Measurements from ENCODE around the gene GCM1.

GCM1 gene

DNA sequence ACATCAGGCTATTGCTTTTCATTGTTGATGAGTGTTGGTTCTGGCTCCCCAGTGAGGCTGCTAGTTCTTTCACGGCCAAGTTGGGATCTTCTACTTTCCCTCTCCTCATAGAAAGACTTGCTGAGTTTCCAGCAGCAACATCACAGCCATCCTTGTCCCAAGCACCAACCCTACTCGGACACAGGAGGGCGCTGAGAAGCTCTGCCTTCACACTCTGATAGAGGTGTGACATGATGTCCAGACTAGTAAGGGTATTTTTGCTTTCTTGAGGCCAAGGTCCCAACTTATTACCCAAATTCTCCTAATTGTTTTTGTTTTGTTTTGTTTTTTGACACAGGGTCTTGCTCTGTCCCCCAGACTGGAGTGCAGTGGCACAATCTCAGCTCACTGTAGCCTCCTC, 3.0 kb upstream of the GCM1 start:
- no peak for DNase-seq

DNA sequence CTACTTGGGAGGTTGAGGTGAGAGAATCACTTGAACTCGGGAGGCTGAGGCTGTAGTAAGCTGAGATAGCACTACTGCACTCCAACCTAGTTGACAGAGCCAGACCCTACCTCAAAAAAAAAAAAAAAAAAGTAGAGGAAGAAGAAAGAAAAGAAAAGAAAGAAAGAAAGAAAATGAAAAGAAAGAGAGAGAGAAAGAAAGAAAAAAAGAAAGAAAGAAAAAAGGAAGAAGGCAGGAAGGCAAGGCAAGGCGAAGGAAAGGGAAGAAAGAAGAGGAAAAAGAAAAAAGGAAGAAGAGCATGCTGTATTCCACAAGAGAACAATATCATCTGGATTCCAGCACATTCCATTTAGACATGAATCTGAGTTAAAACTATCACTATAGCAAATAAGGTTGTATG, 3.8 kb downstream of the GCM1 start:
- no peak for DNase-seq

DNA sequence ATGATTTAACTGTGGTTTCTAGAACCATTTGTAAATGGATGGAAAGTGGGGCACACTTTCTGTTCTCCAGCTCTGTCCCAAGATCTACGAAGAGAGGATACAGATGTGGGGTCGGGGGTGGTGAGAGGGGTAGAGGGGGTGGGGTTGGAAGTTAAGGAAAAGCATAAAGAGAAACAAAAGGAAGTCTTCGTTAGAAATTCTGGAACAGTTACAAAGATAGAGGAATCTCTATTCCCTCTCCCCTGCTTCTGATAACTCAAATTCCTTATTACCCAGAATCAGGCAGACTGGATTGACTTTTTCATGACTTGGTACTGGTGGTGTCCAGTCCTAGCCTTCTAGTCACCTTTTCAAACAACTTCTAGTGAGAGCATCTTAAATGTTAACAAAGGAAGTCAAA, 4.9 kb downstream of the GCM1 start:
- DNase-seq = no peak

DNA sequence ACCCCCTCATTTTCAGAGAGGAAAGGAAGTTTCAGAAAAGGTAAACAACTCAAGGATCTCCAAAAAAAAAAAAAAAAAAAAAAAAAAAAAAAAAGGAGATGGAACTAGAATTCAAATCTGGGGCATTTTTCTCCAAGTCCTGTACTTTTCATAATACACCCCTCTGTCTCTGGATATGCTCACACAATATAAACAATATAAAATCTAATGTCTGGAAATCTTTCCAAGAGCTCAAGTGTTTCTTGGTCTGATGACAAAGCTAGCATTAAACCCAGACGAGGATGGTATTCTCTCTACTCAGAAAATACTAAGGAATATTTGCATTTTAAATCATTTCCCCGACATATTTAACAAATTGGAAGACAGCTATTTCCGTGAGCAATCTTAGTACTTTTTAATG, 5.8 kb downstream of the GCM1 start:
- no peak for DNase-seq

DNA sequence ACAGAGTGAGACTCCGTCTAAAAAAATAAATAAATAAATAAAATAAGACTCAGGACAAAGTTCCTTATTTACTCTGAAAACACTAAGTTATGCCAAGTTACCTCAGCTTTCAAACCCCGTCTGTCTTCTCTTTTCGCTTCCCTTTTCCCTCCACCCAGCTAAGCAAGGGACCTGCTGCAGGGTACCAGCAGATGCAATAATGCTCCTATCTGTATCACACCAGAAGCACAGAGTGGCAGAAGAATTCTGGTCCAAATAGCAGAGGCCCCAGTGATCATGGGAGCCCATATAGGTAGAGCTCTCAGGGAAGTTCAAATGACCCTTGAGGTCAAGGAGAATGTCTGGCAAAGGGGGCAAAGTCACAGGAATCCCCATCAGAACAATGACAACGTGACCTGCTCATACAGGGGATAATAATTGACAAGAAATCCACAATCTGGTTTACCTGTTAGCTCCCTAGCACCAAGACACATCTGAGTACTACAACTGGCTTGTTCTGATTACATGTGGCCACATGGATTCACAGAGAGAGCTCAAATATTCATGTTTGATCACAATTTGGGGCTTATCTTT, 8.7 kb downstream of the GCM1 start:
- DNase-seq = no peak

DNA sequence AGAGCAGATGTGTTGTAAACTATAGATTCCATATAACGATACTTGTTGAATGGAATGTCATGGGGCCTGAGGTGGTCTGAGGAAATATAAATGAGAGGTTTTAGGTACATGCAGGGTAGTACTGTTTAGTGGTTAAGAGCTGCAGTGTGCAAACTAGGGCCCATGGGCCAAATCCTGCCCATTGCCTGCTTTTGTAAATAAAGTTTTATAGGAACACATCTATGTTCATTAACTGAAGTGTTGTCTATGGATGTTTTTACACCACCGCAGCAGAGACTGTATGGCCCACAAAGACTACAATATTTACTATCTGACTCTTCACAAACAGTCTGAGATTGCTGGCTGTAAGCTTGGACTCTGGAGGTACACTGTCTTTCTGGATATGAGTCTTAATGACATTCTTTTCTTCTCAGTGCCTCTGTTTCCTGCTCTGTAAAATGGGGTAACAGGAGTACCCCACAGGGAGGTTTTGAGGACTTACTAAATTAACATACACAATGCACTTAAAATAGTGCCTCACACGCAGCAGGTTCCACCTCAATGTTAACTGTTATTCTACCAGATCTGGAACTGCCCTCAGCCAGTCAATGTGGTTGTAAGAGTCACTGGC, 12.5 kb downstream of the GCM1 start:
- no peak for DNase-seq

DNA sequence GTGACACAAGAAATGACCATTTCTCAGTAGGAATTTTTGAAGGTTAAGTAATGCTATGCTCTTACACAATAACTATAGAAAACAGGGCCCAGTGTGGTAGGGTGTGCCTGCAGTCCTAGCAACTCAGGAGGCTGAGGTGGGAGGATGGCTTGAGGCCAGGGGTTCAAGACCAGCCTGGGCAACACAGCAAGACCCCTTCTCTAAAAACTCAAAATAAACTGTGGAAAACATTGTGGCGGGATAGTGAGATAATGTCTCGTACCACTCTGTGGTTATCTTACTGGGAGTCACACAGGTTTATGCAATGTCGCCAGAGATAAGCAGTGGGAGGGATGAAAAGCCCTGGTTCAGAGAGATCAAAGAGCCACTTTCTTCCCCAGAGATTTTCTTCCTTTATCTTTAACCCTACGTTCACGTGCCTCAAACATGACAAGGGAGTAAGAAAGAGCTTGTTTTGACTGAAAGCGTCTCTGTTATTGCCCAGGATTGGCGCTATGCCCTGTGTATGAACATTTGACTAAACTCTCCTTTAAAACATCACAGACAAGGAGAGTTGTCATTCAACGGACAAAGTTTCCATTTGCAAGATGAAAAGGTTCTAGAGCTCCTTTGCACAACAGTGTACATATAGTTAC, 13.9 kb downstream of the GCM1 start:
- no peak for DNase-seq

DNA sequence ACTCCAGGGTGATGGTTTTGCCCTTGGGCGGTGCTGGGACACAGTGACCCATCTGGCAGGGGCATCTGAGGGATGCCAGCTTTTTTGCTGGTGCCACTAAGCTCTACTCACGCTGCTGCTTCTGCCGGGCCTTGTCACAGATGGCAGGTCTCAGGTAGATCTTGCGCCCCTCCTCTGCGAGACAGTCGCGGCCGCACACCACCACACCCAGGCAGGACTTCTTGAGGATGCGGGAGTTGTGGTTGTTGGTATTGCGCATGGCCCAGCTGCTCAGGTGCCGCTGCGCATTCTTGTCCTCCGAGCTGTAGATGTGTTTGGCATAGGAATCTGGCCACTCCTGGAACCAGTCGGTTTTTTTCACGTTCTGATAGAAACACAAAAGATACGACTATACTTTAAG, 14.7 kb downstream of the GCM1 start:
- no peak for DNase-seq

DNA sequence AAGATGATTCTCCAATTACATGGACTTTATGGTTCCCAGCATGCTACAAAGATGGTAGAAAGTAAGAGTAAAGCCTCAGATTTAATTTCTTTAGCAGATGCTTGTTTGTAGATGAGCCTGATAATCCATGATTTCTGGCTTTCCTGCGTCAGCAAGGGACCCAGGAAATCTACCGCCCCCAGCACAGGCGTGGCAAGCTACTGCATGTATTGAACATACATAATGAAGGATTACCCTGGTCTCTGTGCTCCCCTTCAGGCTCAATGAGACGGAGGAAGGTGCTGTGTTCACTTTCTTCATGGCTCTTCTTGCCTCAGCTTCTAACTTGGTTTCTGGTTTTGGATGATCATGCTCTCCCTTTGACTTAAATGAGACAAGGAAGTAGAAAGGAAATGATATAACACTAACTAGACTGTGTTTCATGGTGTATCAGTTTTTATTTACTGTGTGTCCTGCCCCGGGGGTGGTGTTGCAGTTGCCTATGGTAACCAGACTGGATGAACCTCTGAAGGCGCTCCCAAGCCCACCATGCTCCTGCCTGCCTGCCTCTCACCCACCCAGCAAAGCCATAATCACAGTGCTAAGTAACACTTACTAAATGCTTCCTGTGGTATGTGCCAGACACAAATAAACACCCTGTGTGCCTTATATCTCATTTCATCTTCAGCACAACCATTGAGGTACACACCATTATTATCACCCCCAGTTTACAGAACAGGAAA, 17.9 kb downstream of the GCM1 start:
- DNase-seq = no peak

DNA sequence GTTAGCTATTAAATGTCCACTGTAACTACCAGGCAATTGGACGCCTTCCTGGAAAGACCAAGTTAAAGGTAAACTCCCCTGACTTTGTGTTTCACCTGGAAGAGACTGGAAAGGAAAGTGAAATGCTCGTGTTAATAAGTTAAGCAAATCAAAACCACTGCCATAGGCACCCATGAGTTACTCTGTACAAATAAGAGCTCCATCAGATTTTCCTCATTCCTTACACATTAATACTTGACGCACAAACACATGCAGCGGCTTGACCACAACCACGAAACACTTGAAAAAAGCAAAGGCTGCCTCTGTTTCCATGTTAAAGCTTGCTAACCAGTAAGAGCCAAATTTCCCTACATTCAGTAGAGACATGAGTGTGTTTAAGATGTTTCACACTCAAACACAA, 19.8 kb downstream of the GCM1 start:
- DNase-seq = no peak

DNA sequence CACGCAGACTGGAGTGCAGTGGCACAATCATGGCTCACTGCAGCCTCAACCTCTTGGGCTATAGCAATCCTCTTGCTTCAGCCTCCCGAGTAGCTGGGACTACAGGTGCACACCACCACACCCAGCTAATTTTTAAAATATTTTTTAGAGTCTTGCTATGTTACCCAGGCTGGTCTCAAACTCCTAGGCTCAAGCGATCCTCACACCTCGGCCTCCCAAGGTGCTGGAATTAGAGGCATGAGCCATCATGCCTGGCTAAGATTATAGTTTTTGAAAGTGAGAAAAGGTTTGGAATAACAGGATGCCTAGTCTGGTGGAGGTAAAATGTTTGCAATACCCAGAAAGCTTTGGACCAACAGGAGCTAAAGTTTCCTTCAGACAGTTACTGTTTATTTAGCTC, 23.4 kb downstream of the GCM1 start:
- DNase-seq = no peak

DNA sequence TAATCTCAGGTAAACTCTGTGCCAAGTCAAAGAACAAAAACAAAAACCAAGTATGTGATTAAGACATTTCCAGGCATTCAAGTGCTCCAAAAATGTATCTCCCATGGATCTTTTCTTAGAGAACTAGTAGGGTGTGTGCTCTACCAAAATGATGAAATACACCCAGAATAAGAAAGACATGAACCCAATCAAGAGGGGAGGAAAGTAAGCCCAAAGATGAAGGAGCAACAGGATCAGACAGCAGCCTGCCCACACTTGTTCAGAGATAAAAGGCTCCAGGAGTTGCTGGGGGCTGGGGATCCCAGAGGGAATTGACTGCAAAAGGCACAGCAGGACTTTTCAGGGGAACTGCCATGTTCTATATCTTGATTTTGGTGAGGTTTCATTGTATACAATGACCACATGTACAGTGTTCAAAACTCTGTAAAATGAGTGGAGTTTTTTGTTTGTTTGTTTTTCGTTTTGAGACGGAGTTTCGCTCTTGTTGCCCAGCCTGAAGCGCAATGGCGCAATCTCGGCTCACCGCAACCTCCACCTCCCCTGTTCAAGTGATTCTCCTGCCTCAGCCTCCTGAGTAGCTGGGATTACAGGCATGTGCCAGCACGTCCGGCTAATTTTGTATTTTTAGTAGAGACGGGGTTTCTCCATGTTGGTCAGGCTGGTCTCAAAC, 24.4 kb downstream of the GCM1 start:
- DNase-seq = no peak

DNA sequence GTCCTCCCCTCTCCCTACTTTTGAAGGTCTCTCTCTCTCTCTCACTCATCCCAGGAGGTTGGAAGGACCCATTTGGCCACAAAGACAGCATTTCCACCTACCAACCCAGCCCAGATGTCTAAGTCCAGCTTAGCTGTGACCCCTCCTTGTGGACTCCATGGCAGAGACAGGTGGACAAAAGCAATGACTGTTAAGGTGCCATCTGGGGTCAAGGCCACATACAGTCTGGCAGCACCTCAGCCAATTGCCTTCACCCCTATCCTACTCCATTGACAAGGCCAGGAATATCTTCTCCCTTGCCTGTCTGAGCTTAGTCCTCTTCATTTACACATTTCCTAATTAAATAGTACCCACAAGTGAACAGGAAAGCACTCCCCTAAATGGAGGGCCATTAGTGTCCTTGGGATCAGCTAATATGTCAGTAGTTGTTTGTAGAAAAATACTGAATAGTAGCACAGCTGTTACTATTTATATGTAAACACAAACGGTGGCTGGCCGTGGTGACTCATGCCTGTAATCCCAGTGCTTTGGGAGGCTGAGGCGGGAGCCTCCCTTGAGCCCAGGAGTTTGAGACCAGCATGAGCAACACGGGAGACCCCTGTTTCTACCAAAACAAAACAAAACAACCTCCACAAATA, 28.8 kb downstream of the GCM1 start:
- no peak for DNase-seq

DNA sequence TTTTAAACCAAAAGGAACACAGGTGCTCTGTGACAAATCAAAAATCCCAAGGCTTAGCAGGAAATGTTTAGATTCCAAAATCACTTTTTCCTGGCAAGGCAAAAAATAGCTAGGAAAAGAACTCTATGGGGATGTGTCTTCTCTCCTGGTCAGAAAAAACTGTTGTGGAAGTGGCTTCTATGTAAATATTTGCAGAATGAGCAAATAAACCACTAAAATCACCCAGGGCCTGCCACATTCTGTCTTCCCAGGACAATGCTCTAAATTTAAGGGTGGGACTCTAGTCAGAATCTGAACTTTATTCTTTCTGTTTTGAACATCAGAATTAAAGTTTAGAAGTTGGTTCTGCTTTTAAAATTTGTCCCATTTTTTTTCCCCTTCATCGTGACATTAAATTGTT, 29.3 kb downstream of the GCM1 start:
- DNase-seq = no peak

DNA sequence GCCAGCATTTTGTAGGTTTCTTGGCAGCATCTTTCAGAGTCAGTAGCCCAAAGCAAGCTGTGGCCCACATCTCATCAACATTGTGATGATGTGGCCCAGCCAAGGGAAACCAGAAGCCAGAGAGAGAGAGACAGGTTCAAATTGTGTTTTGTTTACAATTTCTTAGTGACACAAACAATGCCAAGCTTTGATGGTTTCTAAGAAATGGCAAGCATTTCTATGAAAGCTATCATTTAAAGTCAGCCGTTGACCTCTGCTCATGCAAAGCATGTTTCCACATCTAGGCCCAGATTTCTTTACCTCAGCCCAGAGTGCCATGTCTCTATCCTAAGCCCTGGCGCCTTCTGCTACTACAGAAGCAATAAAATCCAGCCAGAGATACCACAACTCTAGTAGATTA, 32.9 kb downstream of the GCM1 start:
- DNase-seq = no peak

DNA sequence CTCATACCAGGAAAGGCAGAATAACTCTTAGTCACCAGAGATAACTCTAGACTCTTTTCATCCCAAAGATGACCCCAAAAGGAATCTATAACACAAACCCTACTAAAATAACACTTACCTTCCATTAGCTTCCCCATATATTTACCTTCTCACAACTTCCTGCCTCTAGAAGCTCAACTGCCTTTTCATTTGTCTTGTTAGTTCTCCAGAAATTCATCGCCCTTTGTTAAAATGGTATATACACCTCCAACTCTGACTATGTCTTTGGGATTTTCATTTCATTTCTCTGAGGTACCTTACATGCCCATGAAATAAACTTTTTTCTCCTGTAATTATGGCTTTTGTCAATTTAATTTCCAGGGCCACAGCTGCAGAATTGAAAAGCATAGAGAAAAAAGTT, 33.5 kb downstream of the GCM1 start:
- DNase-seq = no peak

DNA sequence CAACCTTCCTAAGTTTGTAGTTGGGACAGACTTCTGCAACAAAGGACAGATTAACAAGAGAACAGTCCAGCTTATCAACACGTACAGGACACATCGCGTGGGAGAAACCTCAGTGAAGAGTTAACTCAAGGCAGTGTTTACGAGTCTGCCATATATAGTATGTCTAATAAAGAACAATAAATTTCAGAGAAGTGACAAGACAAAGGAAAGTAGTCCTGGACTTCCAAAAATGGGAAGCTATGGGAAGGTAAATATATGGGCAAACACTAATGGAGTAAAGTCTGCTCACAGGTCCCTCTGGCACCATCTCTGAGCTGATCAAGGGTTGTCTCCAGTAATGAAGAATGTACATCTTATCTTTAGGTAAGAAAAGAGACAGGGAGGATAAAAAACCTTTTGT, 34.9 kb downstream of the GCM1 start:
- DNase-seq = no peak

DNA sequence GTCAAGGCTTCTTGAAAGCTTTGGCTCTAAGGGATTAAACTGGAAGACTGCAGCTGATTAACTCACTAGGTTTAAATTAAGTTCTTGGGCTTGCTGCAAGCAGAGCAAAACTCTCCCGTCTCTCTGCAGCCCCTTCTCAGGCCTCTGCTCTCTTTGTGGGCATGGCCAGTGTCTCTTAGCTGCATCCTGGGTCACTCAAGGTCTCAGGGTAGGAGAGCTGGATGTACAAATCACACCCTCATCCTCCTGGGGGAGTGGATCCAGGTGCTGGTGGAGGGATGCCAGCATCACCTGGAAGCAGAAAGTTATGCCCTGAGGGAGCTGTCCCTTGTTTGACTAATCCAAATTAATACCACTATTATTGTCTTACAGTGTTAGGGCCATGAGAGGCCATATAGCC, 35.8 kb downstream of the GCM1 start:
- DNase-seq = no peak

DNA sequence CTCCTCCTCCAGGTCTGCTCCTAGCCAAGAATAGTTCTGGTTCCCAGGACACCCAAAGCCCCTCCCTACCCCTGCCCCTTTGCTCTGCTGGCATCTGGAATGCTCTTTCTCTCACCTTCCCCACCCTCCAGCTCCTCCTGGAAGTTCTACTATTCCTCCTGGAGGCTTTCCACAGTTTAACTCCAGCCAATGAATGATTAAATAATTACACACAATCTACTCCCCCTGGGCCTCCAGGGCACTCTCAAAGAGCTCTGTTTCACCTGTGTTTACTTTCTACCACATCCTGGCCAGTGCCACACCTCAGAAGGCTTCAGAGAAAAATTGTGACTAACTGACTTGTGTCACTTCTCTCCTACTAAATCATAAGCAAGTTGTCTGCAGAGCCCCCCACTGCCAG, 36.2 kb downstream of the GCM1 start:
- no peak for DNase-seq

DNA sequence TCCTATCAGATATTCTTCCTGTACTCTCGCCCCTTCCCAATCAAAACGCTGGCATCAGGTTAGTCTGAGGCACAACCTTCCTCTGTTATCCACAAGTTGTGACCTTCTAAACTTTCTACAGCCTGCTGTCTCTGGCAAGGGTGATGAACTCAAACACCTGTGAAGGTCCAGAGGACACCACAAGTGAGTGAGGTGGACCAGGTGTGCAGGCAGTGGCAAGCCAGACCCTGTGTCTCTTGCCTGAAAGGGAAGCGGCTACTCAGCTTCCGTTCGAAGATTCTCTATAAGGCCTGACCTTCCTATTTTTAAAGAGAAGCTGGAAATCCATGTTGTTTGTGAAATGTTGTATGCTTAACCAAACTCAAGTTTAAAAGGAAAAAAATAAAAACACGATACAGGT, 36.8 kb downstream of the GCM1 start:
- no peak for DNase-seq

DNA sequence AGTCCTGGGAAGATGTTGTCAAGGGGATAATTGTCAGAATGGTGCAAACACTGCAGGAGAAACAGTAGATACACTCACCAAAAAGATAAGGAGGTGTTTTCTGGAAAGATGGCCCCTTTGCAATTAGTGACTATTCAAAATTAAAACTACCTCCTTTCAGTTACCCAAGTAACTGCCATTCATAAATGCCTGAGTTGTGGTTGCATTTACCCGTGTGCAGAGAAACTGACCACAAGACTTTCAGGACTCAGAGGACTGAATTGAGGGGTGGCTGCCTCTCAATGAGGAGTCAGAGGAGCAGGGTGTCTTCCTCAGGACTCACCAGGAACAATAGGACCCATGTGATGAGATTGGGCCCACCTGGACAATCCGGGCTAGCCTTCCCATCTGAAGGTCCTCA, 39.0 kb downstream of the GCM1 start:
- no peak for DNase-seq

DNA sequence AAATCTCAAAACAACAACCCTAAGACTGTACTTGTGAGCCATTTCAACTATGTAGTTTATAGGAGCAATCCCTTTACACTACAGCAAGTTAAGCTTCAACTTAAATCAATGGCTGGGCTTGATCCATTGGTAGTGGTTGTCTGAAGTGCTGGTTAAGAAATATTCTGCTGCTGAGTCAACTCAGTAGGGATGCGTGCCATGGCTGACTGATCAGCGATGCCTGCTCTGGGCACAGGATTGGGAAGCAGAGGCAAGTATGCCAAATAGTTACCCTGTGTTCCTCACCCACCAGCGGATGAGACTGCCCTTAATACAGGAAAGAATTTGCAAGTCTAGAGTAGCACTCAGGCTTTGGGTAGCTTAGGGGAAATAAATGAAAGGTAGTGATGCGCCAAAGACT, 41.5 kb downstream of the GCM1 start:
- no peak for DNase-seq

DNA sequence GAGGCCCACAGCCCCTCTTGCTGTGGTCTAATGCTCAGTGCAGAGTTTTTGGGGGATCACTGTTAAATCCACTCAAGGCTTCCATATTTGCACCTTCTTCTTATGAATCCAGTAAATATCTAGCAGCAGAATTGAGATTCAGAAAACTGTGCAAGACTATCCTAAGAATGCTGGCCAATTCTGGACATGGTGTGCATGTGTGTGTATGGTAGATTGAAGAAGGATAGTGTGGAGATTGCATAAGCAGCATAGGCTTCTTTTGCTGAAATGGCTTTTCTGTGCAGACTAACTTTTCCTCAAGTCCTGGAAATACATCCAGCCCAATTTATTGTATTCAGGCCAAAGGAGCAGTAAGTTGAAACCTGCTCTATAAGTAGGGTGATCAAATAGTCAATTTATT, 43.7 kb downstream of the GCM1 start:
- DNase-seq = no peak
